Right renal cortex interstitium (tissue), 3 donors: ENCODE measurements around the gene CRX. TPM values are rescaled to one million over a fixed set of nuclear protein-coding genes. Genes with fewer than 3 reads are reported as not detected.
"Not testable (repeated sequence)": the region's sequence is repeated elsewhere in the genome, so short reads cannot be mapped to it uniquely, and the experiment has no call there.

ENCODE experiments used
- DNase-seq, 3 donors: peaks; one replicate each; pipeline ENCODE4 v3.0.0-alpha.2; 2013; ENCODE audit warnings: low read depth in 3 of 3, low spot score in 2 of 3
- polyA plus RNA-seq, 3 donors: library from polyadenylated mRNA; unstranded; fragments of 120-200 nt; gene quantifications; one replicate each; pipeline ENCODE4 v1.2.1, GENCODE V29; 2013; ENCODE audit not compliant: insufficient read length in 3 of 3

The CRX gene
- polyA plus RNA-seq, 3 donors, result not detected

DNA sequence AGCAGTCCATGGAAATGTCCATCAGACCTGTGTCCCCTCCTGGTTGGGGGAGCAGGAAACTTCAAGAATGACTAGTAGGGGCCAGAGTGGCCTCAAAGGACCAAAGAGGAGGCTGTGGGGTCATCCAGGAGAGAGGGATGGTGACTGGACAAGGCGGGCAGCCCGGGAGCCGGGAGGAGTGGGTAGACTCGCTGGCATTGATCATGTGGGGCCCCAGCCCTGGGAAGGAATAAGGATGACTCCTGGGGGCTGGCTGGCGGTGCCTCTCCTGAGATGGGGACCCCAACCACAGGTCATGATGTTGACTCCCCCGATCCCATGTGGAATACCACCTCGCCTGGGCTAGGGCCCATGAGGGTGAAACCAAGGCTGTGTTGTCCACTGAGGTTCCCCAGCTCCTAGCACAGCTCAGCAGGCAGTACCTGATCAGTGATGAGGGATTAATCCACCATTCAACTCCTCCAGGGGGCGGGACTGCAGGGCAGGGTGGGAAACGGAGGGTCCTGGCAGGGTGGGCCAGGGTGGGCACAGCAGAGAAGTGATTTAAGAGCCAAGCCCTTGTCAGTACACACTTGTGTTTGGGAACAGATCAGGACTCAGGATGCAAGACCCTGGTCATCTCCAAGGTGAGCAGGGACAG is 37.0 kb downstream of the CRX start, which contains the start of gene TPRX2:
Gene TPRX2 (plus strand): TSS at position 590 of the 640 bp plus-strand sequence. CDS start 12 bp downstream, at position 602.
- not testable (repeated sequence) for DNase-seq

DNA sequence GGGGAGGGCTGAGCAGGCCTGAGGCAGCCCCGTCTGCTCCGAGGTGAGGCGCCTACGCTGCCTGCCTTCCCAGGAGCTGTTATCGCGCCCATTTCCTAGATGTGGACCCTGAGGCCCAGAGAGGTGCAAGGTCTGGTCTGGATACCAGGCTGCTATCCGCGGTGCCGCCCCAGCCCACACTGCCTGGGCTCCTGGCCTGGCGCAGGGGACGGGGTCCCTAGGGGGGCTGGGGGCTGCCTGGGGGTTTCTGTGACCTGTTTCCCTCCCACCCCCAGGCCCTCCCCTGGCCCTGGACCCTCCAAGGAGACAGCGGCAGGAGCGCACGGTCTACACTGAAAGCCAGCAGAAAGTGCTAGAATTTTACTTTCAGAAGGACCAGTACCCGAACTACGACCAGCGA is 38.1 kb downstream of the CRX start:
- DNase-seq, result not testable (repeated sequence)

DNA sequence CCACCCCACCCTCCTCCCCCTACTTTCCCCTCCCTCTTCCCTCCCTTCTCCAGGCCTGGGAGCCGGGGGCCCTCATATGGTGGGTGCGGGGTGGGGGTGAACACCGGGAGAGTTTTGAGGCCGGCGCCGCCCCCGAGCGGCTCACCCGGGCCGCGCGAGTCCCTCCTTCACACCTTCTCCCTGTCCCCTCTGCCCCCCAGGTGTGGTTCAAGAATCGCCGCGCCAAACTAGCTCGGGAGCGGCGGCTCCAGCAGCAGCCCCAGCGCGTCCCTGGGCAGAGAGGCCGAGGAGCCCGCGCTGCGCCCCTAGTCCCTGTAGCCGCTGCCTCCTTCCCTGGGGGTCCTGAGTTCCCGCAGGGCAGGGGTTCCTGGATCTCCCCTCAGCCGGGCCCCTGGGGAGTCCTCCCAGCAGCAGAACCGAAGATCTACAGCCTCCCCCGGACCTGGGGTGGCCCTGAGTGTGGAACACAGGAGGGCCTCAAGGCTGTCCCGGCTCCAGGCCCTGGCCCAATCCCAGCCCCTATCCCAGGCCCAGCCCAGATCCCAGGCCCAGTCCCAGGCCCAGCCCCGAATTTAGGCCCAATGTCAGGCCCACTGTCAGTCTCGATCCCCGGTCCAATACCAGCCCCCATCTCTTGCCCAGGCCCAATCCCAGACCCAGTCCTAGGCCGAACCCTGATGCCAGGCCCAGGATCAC is 39.0 kb downstream of the CRX start:
- DNase-seq, result no peak

DNA sequence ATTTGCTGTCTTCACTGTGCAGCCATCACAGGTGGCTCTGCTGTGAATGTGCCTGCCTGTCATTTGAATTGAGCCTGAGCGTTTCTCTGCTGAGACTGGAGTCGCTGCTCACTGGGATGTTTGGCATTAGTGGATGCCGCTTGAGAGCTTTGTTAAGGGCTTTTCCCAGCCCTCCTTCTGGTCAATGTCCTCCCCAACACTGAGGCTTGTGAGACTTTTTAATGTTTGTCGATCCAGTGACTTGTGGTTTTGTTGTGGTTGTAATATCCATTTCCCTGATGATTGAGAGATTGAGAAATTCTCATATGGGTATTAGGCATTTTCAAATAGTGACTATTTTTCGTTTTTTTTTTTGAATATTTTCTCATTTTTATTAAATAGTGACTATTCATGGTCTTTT is 39.9 kb downstream of the CRX start:
- no peak for DNase-seq

DNA sequence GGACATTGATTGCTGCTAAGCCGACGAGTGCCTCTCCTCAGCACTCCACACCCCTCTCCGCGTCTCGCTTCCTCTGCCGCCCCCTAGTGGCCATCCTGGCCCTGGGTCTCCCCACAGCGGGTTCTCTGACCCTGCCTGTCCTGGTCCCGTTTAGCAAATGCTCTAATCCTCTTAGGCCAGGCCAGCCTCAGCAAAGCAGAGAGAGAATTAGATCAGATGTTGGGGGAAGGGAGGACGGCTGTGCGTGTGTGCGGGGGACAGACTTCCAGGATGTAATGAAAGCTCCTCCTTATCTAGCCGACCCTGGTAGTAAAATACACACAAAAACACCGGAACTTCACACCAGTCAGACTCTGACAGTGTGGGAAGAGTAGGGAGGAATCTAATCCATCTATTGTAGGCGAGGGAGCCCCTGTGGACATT is 41.8 kb downstream of the CRX start:
- peak in 2 of 3 donors; percentile 44 to 65 for DNase-seq

DNA sequence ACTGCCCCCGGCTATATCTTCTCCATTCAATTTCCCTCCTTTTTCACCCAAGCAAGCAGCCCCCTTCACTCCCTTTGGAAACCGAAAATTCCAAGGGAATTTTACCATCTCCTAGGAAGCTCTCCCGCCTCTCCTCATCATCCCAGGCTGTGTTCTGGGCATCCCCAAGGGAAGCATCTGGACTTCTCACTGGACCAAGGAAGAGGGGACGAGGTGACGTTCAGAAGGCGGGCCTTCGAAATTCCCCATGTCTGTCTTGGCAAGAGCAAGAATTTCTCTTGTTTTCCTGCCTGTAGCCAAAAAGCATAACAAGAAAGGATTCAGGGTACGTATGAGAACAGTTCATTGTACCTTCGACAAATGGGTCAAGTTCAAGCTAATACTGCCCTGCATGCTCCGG is 43.4 kb downstream of the CRX start:
- DNase-seq, result no peak

DNA sequence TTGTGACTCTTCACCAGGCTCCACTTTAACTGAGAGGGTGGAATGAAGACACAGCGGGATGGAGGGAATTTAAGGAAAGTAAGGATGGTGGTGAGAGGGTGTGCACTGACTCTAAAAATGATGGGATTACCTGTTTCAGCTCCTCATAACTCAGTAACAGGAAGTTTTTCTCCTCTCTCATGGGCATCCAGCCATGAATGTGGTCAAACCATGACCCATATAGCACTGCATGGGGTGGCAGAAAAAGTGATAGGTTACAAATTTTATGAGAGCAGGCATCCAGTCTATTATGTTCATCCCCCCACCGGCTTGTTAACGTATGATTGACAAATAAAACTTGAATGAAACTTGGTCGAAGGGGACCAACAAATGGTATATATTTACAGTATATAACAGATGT is 57.2 kb downstream of the CRX start:
- no peak for DNase-seq

DNA sequence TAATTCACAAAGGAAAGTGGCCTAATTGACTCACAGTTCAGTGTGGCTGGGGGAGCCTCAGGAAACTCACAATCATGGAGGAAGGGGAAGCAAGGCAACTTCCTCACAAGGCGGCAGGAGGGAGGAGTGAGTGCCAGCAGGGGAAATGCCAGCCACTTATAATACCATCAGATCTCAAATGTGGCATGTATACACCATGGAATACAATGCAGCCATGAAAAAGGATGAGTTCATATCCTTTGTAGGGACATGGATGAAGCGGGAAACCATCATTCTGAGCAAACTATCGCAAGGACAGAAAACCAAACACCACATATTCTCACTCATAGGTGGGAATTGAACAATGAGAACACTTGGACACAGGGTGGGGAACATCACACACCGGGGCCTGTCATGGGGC is 57.6 kb downstream of the CRX start:
- DNase-seq, result not testable (repeated sequence)

DNA sequence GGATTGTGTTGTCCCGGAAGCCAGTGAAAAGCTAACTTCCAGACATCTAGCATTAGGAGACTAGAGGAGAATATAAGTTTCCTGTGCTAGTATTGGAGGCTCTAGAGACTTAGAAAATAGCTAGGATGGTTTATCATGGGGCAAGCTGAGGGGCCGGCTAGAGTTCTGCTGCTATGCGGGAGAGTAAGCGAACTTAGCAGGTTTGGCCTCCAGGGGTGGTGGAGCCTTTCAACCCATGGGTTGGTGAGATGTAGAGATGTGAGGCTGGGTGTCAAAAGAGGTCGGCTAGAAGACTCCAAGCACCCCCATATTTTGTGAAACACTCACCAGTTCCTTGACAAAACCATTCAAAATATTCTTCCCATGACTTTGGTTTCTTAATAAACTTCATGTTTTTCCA is 60.0 kb downstream of the CRX start:
- DNase-seq, result no peak

DNA sequence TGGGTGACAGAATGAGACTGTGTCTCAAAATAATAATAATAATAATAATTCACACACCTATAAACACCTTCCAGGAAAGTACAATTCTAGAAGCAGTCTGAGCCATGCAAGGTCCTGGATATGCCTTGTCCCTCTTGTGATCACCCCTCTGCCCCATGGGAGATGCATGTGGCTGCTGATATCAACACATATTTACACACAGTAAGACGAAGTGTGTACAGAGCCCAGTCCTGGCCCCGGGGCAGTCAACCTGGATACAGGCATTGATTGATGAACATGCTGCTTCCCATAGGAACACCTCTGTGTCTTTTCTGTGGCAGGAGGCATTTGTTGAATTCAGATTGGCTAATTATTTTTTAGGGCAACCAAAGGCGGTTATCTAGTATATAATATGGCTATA is 61.2 kb downstream of the CRX start:
- DNase-seq, result no peak

DNA sequence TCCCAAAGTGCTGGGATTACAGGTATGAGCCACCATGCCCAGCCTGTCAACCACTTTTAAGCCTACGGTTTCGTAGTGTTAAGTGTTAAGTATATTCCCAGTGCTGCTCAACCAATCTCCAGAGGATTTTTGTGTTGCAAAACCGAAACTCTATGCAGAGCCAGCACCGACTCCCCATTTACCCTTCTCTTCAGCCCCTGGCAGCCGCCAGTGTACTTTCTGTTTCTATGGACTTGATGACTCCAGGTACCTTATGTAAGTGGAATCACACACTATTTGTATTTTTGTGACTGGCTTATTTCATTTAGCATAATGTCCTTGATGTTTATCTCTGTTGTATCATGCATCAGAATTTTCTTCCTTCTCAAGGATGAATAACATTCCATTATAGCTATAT is 63.3 kb downstream of the CRX start:
- DNase-seq, result no peak

DNA sequence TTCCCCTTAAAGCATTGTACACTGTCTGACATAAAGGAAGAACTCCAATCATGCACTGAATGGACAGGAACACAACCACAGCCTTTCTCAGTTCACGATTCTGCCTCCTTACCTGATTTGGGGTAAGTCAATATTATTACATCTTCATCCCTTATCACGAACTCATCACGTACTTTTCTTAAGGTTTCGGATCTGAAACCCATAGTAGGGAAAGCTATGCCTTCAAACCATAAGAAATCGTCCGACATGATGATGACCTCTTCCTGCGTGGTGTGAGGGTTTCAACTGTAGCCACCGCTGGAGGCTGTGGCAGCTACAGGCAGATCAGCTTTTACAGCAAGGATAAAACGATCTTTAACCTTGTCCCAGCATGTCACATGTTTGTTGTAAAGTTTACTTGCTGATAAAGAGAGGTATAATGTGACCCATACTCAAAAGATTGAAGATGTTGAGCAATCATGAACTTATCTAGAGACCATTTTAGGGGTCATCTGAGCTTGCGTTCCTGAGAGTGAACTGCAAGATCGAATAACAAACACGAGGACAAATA is 64.3 kb downstream of the CRX start, which contains the start of gene SULT2A1:
Gene SULT2A1 (minus strand): TSS at position 306 of the 550 bp plus-strand sequence. CDS start 58 bp downstream, at position 248.
- DNase-seq, result no peak

DNA sequence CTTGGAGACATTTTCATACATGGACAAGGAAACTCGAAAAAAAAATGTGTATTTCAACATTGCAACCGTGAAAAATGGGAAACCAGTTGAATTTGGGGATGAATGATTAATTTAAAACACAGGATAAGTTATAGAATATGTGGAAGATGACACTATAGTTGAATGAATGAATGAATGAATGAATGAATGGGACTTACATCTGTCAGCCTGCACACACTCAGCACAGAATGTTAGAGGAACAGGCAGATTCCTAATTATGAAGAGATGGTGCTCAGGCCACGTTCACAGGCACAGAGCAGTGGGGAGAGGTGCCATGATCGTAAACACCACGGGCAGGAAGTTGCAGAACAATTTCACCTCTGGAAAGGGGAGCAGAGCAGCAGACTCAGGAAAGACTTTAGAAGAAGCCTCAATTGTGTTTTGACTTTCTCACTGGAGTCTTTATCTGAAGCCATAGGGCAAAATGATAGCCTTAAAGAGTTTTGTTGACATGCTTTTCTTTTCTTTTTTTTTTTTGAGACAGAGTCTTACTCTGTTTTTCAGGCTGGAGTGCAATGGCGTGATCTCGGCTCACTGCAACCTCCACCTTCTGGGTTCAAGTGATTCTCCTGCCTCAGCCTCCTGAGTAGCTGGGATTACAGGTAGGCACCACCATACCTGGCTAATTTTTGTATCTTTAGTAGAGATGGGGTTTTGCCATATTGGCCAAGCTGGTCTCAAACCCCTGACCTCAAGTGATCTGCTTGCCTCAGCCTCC is 69.3 kb downstream of the CRX start:
- no peak for DNase-seq

DNA sequence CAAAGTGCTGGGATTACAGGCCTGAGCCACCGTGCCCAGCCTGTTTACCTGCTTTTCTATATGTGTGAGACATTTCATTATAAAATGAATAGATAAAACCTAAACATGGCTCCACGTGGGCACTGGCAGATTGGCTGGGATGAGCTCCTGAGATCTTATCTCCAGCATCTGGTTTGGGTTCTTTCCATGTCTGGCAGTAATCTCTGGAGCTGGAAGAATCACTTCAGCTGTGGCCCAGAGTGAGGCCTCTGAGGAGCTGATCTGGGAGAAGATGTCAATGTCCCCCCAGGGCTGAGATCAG is 69.8 kb downstream of the CRX start:
- no peak for DNase-seq

DNA sequence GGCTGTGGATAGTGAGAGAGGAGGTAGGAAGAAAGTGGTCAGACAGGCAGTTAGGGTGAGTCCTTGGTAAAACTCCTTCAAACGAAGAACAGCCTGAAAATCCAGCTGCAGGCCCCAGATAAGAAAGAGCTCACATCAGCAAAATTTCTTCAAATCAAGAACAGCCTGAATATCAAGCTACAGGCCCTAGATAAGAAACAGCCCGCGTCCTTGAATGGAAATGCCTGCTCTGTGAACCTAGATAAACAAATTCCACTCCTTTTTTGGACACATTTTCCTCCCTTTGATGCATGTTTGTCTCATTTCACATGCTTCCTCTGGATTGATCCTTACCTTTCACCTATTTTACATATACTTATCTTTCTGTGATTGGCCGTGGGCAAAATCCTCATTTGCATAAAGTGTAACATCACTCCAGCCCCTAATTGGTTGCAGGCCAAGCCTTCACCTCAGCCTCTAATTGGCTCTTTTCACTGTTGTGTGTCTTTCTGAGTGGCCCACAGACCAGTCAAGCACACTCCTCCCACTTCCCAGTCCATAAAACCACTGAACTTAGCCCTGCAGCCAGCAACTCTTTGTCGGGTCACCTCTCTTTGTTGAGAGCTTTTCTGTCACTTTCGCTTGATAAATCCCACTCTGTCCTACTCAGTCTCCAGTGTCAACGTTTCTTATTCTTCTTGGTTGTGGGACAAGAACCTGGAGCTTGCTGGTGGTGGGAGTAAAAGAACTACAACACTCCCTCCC is 70.4 kb downstream of the CRX start:
- peak in 1 of 3 donors; percentile 12 for DNase-seq

Other genes starting within 250 kb of the CRX start
- under 1 TPM; 0.18 to 0.23 (median 0.22) TPM for gene ZNF541, start 248.8 kb upstream of the CRX start, polyA plus RNA-seq
- 1 to 10 TPM; 8.0 to 9.7 (median 9.6) TPM for gene BICRA, start 212.8 kb upstream of the CRX start, polyA plus RNA-seq
- gene EHD2, start 108.5 kb upstream of the CRX start, polyA plus RNA-seq, result 10 to 100 TPM; 23.6 to 29.3 (median 25.9) TPM
- 100 to 1,000 TPM; 327 to 363 (median 362) TPM for gene NOP53, start 76.4 kb upstream of the CRX start, polyA plus RNA-seq
- 100 to 1,000 TPM; 113 to 135 (median 121) TPM for gene SELENOW, start 43.2 kb upstream of the CRX start, polyA plus RNA-seq
- gene TPRX1, start 17.4 kb upstream of the CRX start, polyA plus RNA-seq, result not detected
- gene TPRX2, start 37.3 kb downstream of the CRX start, polyA plus RNA-seq, result not detected
- gene SULT2A1, start 64.4 kb downstream of the CRX start, polyA plus RNA-seq, result under 1 TPM in 2 of 3 donors, not detected in 1; 0.10 to 0.33 TPM
- not detected for gene BSPH1, start 170.2 kb downstream of the CRX start, polyA plus RNA-seq
- under 1 TPM in 2 of 3 donors, not detected in 1; 0.31 to 0.76 TPM for gene ELSPBP1, start 172.7 kb downstream of the CRX start, polyA plus RNA-seq
- gene CABP5, start 222.1 kb downstream of the CRX start, polyA plus RNA-seq, result not detected